Measurements from ENCODE around the gene ARF3. TPM values are rescaled to one million over a fixed set of nuclear protein-coding genes. Genes with fewer than 3 reads are reported as not detected.

Gene ARF3
- total RNA-seq, 1 donor from 2014 or later, result 62.8 TPM

- H3K4me3 ChIP-seq (ENCODE audit: low read depth, low read length), result no peak overlapping the region
- DNase-seq (ENCODE audit: low read depth), result no peak
- peak; percentile 15 for TF ChIP-seq CTCF (conservative IDR thresholded peaks at IDR 0.05; ENCODE audit: low read depth, low read length)
Measured at GRCh38 chr12:48969833-48970701, 12.8 kb upstream of the ARF3 start.

- TF ChIP-seq CTCF (conservative IDR thresholded peaks at IDR 0.05; ENCODE audit: low read depth, low read length), result no peak
- H3K4me3 ChIP-seq (ENCODE audit: low read depth, low read length), result no peak overlapping the region
- no peak for DNase-seq (ENCODE audit: low read depth)
Measured at GRCh38 chr12:48969160-48969771, 12.0 kb upstream of the ARF3 start.

GRCh38 chr12:48968467-48968866 lies 11.2 kb upstream of the ARF3 start:
- no peak for DNase-seq (ENCODE audit: low read depth)
- no peak overlapping the region for H3K4me3 ChIP-seq (ENCODE audit: low read depth, low read length)
- TF ChIP-seq CTCF (conservative IDR thresholded peaks at IDR 0.05; ENCODE audit: low read depth, low read length), result no peak

- DNase-seq (ENCODE audit: low read depth), result no peak
- H3K4me3 ChIP-seq (ENCODE audit: low read depth, low read length), result no peak overlapping the region
- TF ChIP-seq CTCF (conservative IDR thresholded peaks at IDR 0.05; ENCODE audit: low read depth, low read length), result no peak
Measured at GRCh38 chr12:48967991-48968390, 10.7 kb upstream of the ARF3 start.

- no peak for TF ChIP-seq CTCF (conservative IDR thresholded peaks at IDR 0.05; ENCODE audit: low read depth, low read length)
Measured at GRCh38 chr12:48966177-48966895, 9.0 kb upstream of the ARF3 start.

GRCh38 chr12:48965298-48965838 lies 8.1 kb upstream of the ARF3 start:
- no peak for DNase-seq (ENCODE audit: low read depth)
- TF ChIP-seq CTCF (conservative IDR thresholded peaks at IDR 0.05; ENCODE audit: low read depth, low read length), result peak; percentile 62

More at GRCh38 chr12:48966177-48966895, 9.0 kb upstream of the ARF3 start:
- no peak for DNase-seq (ENCODE audit: low read depth)
- no peak overlapping the region for H3K4me3 ChIP-seq (ENCODE audit: low read depth, low read length)

More at GRCh38 chr12:48965298-48965838, 8.1 kb upstream of the ARF3 start:
- no peak overlapping the region for H3K4me3 ChIP-seq (ENCODE audit: low read depth, low read length)

Data from epithelial cell of proximal tubule (primary cell).